ENCODE results near the gene INPP5F.
A peak's percentile ranks its signal among the peaks of the same experiment; 100 is the strongest.
"Not testable (repeated sequence)": the region's sequence is repeated elsewhere in the genome, so short reads cannot be mapped to it uniquely, and the experiment has no call there.

INPP5F gene

DNA sequence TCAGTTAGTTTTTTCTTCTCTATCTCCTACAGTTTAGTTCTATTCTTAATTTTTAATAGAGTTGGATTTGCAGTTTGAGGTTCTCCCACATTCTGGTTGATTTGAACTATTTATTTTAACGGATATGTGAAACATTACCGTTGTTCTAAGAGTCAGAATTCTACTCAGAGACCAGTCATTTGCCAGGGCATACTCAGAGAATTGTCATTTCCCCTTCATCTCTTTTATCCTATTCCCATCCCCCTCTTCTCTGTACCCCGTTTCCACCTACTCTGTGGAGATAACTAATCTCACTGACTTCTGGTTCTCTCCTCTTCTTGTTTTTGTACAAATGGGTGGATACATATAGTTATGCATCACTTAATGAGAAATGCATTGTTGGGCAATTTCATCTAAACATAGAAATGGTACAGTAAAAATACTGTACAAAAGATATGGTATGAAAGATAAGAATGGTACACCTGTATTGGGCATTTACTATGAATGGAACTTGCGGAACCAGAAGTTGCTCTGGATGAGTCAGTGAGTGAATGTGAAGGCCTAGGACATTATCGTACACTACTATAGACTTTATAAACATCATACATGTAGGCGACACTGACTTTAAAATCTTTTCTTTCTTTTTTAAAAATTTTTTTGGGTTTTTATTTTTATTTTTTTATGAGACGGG is 53.1 kb downstream of the INPP5F start:
- no peak for DNase-seq

DNA sequence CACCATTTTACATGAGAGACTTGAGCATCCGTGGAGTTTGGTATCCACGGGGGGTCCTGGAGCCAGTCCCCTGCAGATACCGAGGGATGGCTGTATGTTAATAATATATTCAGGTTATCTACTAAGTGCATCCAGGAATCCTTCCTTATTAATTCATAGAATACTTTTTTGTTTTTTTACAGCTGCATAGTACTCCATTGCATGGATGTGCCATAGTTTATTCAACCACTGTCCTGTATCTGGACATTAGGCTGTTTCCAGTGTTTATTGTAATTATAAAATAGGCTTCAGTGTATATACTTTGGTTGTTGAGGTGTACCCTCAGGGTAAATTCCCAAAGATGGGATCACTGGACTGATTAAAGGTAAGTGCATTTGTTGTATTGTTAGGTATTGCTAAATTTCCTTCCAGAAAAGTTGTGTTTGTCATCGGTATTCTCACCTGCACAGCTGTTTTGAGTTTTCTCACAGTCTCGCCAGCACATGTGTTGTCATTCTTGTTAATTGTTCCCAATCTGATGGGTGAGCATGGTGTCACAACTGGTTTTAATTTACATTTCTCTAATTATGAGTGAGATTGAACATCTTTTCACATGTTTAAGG is 55.1 kb downstream of the INPP5F start:
- no peak for DNase-seq

DNA sequence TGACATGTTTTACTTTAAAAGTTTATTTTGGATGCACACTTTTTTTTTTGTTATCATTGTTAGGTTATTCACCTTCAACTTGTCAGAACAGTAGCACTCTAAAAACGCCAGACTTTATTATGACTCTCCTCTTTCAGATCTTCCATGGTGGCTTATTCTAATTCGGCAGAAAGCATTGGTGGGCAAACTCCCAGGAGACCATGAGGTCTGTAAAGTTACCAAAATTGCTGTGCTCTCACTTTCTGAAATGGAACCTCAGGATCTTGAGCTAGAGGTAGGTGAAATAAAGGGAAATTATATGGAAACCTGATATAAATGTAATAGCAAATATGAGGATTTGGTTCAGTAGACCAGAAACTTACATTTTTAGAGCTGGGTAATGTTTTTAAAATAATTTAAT is 55.6 kb downstream of the INPP5F start:
- no peak for DNase-seq

- DNase-seq, result no peak
Observed at GRCh38 chr10:119782981-119783664, 57.3 kb downstream of the INPP5F start.

DNA sequence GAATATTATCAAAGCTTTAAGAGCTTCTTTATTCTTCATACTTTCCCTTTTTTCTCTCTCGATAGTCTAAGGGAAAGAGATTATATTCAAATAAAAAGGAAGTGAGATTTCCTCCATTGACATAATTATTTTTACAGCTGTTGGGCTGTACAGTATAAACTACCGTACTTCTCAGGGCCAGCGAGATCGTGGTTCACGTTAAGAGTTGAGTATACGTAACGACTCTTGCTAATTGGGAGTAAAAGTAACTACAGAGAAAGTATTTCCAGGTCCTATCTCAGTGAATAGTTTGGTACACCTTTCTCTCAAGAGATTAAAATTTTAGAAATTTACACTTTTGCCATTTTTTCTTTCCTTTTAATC is 57.8 kb downstream of the INPP5F start:
- no peak for DNase-seq

- peak in 1 of 5 donors; percentile 37 for DNase-seq
Observed at GRCh38 chr10:119784340-119785067, 58.7 kb downstream of the INPP5F start.

DNA sequence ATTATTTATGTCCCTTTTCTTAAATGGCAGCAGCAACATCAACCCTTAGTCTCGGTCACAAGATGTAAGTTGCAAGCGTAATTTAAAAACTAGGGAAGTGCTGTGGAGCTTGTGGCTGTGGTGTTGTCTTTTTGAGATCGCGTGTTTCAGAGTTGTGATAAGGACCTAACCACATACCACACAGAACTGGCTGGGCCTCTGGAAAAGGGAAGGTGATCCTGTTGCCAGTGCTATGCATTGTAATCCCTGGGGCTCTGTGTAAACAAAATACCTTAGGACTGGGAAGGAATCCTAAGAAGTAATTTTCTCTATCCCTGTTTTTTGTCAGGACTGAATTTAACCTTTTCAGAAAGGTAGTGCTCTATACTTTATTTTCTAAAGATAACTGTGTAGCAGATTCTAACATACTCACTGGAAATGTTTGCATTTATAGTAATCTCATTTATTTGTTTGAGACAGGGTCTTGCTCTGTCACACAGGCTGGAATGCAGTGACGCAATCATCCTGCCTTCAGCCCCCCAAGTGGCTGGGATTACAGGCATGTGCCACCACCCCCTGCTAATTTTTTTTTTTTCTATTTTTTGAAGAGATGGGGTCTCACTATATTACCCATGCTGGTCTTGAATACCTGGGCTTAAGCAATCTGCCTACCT is 60.4 kb downstream of the INPP5F start:
- no peak for DNase-seq

GRCh38 chr10:119795101-119795500 is 69.3 kb downstream of the INPP5F start:
- not testable (repeated sequence) for DNase-seq

GRCh38 chr10:119796039-119796438 is 70.2 kb downstream of the INPP5F start:
- DNase-seq, result no peak

- DNase-seq, result no peak
Observed at GRCh38 chr10:119801176-119801575, 75.3 kb downstream of the INPP5F start.

DNA sequence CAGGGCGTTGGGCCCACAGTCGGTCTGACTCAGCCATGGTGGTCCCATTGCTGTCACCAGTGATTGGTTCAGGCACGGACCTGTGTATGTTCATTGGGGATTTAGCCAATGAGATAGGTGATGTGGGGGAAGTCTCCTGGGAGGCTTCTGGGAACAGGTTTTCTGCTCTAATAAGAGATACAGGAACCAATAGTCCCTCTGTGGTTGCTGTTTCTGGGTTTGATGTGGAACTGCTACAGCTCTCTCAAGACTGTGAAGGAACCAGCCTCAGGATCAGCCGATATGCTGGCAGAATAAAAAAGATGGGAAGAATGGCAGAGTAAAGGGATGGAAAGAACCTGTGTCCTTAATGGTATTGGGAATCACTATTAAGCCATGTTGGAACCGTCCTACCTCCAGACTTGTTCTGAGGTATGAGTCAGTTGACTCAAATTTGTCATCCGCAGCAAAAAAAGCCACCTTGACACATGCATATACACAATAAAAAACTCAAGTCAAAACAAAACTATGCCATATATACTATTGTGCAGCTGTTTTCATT is 76.2 kb downstream of the INPP5F start:
- peak in 1 of 5 donors; percentile 10 for DNase-seq

DNA sequence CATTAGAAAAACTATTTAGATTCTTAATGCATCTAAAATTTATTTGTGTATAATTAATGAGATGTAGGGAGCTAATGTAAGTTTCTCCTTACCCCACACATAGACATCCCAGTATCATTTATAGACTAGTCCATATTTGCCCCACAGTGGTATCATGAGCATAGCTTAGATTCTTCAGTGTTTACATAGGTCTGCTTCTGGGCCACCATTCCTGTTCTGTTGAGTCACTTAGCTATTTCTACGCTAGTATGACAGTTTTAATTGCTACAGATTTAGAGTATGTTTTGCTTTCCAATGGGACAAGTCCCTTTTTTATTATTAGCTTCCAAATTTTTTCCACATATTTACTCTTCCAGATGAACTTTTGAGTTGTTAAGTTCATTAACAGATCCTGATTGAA is 77.4 kb downstream of the INPP5F start:
- DNase-seq, result no peak

GRCh38 chr10:119805702-119806230 is 79.9 kb downstream of the INPP5F start:
- no peak for DNase-seq

GRCh38 chr10:119806334-119807130 is 80.7 kb downstream of the INPP5F start:
- no peak for DNase-seq

DNA sequence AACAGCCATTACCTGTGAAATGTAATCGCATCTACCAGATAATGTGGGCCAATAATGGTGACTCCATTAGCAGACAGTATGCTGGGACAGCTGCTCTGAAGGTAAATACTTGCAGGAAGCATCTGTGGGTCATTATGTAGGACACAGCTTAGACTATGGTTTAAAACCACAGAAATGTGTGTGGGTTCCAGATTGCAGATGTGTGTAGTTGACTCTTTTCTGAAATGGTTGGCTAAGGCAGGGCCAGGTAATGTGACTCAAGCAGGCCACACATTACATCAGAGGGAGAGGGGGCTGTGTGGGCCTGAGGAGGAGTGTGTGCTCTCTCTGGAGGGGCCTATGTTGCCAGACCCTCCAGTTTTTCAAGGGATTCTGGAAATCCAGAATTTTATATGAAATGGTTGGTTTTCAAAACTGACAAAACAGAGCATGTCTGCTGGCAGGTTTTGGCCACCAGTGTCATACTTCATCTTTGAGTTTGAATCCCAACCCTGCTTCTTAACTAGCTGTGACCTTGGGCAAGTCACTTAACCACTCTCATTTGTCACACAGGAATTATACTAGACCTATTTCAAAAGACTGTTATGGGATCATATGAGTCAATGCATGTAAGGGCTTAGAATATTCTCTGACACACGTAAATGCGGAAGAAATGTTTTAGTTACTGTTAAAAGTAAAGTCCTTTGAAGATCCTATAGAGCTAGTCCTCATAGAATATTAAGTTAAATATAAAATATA is 82.3 kb downstream of the INPP5F start:
- peak in 1 of 5 donors; percentile 23 for DNase-seq

- no peak for DNase-seq
Observed at GRCh38 chr10:119811122-119811521, 85.3 kb downstream of the INPP5F start.

DNA sequence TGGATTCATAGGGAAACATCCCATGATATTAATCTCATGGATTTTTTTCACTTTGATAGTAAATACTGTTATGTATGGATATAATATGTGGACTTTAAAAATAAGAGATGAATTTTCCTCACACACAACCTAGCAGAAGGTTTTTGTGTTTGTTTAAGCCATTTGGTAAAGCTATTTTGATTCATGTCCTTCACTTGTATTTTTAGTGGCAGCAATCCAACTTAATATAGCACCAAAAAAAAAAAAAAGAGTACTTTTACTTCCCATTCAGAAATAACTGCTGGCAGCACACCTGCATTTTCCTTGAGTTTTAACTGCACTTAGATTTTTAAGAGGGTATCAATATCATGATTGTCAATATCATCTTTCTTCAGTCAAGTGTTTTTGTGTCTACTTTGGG is 86.8 kb downstream of the INPP5F start:
- DNase-seq, result no peak

- no peak for DNase-seq
Observed at GRCh38 chr10:119815671-119816070, 89.8 kb downstream of the INPP5F start.

DNA sequence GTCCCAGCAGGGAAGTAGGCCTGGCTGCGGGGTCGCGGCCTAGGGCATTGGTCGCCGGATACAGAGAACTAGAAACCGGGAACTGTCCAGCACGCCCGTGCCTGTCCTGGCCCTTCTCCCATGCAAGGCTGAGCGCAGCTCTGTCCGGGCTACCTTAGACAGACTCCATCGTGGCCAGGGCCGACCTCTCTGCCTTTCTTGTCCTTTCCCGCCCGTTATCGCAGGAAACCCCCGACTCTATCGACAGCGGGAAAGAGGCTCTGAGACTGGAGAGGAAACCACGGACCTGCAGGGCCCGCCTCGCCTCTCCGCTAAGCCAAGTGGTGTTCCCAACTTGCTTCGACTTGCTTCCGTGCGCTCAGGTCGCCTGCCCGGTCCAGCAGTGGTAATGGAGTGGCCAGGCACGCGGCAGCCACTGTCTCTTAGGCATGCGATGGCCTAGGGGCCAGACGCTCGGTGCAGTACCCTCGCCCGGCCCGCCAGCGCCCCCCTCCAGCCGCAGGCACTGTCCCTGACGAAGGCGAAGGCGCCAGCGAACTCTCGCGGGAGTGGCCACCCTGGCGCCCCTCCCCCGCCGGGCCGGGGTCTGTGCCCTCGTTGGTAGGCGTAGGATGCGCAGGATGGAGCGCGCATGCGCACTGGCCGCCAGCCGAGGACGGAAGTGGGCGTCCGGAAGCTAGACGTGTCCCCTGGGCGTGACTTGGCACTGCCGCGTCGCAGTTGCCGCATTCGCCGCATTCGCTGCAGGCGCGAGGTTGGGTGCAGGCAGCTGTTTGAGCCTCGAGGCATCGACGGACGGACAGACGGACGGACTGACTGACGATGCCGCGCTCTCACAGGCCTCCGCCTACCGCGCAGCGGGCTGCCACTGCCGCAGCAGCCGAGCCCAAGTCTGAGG is 92.4 kb downstream of the INPP5F start:
- DNase-seq, result peak in 2 of 5 donors; percentile 6 to 9

DNA sequence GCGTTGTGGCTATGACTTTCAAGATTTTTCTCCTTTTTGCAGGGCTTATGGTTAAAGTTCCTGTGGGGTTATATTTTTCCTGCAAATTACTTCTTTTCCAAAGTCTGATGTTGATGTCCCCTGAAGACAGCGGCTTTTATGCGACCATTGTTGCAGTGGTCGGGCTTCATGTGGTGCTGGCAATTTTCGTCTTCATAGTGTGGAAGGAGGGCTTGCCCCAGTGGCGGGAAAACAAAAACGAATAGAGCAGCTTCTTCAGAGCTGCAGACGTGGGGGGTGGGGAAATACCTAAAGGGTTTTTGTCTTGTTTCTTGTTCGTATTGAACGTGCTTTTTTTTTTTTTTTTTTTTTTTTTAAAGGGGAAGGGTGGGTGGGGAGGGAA is 93.0 kb downstream of the INPP5F start:
- DNase-seq, result no peak
